Measurements from ENCODE around the gene AEBP1. TPM values are rescaled to one million over a fixed set of nuclear protein-coding genes. Genes with fewer than 3 reads are reported as not detected.

AEBP1 gene
- total RNA-seq, 2 experiments from 2014 or later = 13.0 to 15.7 TPM

DNA sequence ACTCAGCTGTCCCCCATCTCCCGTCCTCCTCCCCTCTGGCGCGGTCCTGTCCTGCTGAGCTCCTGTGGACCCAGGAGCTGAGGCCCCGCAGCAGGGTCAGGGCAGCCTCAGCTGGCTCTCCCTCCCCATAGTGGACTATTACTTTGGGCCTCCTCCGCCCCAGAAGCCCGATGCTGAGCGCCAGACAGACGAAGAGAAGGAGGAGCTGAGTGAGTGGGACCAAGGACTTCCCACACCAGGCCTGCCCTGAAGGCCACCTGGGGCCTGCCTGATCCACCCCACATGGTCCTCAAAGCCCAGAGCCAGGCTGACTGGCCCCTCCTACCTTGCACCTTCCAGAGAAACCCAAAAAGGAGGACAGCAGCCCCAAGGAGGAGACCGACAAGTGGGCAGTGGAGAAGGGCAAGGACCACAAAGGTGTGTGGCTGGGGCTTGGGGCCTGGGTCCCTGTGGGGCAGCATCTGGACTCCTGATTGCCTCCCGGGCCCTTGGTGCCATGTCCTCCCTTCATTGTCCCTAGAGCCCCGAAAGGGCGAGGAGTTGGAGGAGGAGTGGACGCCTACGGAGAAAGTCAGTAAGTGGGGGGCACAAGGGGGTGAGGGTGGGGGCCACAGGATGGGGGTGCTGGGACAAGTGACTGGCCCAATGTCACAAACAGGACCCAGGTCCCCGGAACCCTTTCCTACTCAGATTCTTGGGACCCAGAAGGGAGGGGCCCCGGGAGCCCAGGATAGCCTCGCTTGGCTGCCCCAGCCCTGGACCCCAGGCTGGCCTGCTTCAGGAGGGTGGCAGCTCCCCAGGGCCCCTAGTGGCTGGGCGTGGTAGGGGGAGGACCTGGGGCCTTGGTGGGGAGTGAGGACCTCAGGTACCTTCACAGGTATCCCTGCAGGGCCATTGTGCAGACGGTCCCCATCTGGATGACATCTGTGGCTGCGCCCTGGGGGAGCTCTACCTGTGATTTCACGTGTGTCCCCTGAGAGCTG, 4.9 kb downstream of the AEBP1 start:
- Mint-ChIP-seq H3K4me3 (no peak overlapping the region), H3K27me3 (ENCODE audit: low read depth) (peaks cover 7% of the 10 kb centered on the region), H3K9me3 (ENCODE audit: insufficient read depth) (no peaks in the 10 kb centered on the region), H3K36me3 (ENCODE audit: low read depth) (peaks cover 4% of the 10 kb centered on the region), H3K27ac (no peak overlapping the region), H3K4me1 (ENCODE audit: low read depth) (peaks cover 8% of the 10 kb centered on the region)
- ChIA-PET POLR2A (no interaction called here), CTCF (interaction anchor here (1.2 to 1.9 kb wide), 3 partner anchors 10 to 45 kb away, joined by 3 to 6 read pairs (median 5); no protein-coding TSS in a partner anchor)
- DNase-seq (no peak), ATAC-seq (no peak)

DNA sequence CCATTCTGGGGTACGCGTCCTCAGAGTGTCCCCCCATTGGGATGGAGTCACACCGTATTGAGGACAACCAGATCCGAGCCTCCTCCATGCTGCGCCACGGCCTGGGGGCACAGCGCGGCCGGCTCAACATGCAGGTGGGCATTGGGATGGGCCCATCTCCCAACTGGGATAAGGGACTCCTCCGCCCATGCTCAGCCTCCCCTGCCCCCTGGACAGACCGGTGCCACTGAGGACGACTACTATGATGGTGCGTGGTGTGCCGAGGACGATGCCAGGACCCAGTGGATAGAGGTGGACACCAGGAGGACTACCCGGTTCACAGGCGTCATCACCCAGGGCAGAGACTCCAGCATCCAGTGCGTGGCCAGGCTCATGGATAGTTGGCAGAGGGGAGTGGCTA, 5.8 kb downstream of the AEBP1 start:
- ATAC-seq (no peak), DNase-seq (no peak)
- Mint-ChIP-seq H3K4me1 (ENCODE audit: low read depth) (peaks cover 8% of the 10 kb centered on the region), H3K9me3 (ENCODE audit: insufficient read depth) (no peaks in the 10 kb centered on the region), H3K27me3 (ENCODE audit: low read depth) (peaks cover 7% of the 10 kb centered on the region), H3K4me3 (no peak overlapping the region), H3K36me3 (ENCODE audit: low read depth) (peaks cover 11% of the 10 kb centered on the region), H3K27ac (no peak overlapping the region)
- ChIA-PET POLR2A (no interaction called here), CTCF (interaction anchor here (1.2 to 1.9 kb wide), 3 partner anchors 11 to 44 kb away, joined by 3 to 6 read pairs (median 5); no protein-coding TSS in a partner anchor)

DNA sequence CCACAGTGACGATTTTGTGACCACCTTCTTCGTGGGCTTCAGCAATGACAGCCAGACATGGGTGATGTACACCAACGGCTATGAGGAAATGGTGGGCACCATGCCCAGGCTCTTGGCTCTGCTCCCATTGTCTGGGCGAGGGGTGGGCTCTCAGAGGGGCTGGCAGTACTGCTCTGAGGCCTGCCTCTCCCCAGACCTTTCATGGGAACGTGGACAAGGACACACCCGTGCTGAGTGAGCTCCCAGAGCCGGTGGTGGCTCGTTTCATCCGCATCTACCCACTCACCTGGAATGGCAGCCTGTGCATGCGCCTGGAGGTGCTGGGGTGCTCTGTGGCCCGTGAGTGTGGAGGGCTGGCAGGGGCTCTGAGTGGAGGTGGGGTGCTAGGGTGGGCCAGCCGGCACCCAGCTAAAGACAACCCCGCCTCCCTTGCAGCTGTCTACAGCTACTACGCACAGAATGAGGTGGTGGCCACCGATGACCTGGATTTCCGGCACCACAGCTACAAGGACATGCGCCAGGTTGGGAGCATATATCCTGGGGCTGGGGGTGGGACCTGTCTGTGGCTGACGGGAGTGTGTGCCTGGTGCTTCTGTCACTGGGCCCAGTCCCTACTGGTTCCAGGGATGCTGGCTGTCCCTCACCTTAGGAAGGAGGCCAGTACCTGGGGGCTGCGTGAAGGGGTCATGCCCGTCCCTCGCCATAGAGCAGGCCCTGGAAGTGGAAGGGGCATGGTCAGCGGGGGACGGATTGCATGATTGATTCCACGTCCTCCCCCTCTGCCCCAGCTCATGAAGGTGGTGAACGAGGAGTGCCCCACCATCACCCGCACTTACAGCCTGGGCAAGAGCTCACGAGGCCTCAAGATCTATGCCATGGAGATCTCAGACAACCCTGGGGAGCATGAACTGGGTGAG, 6.8 kb downstream of the AEBP1 start:
- Mint-ChIP-seq H3K27ac (no peak overlapping the region), H3K36me3 (ENCODE audit: low read depth) (peaks cover 14% of the 10 kb centered on the region), H3K4me3 (no peak overlapping the region), H3K27me3 (ENCODE audit: low read depth) (no peaks in the 10 kb centered on the region), H3K9me3 (ENCODE audit: insufficient read depth) (no peaks in the 10 kb centered on the region), H3K4me1 (ENCODE audit: low read depth) (peaks cover under 1% of the 10 kb centered on the region)
- DNase-seq = no peak
- ATAC-seq = no peak
- ChIA-PET CTCF (interaction anchor here (2.1 kb wide), 1 partner anchor 12 kb away, joined by 6 read pairs; the partner anchor contains the start of gene POLD2), POLR2A (interaction anchor here (1.2 kb wide), 1 partner anchor 43 kb away, joined by 4 read pairs; no protein-coding TSS in a partner anchor)

DNA sequence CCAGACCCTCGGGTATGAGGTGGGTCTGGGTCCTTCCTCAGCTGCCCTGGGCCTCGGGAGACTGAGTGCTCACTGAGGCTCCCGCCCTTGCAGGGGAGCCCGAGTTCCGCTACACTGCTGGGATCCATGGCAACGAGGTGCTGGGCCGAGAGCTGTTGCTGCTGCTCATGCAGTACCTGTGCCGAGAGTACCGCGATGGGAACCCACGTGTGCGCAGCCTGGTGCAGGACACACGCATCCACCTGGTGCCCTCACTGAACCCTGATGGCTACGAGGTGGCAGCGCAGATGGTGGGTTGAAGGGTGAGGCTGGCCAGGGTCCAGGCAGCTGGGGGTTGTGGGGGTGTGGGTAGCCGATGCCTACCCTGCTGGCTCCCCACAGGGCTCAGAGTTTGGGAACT, 7.6 kb downstream of the AEBP1 start:
- Mint-ChIP-seq H3K27me3 (ENCODE audit: low read depth) (no peaks in the 10 kb centered on the region), H3K36me3 (ENCODE audit: low read depth) (peaks cover 14% of the 10 kb centered on the region), H3K27ac (no peak overlapping the region), H3K4me1 (ENCODE audit: low read depth) (no peaks in the 10 kb centered on the region), H3K4me3 (no peak overlapping the region), H3K9me3 (ENCODE audit: insufficient read depth) (no peaks in the 10 kb centered on the region)
- no peak for ATAC-seq
- ChIA-PET CTCF (interaction anchor here (2.1 kb wide), 1 partner anchor 11 kb away, joined by 6 read pairs; the partner anchor contains the start of gene POLD2), POLR2A (interaction anchor here (1.2 kb wide), 1 partner anchor 44 kb away, joined by 4 read pairs; no protein-coding TSS in a partner anchor)
- no peak for DNase-seq

DNA sequence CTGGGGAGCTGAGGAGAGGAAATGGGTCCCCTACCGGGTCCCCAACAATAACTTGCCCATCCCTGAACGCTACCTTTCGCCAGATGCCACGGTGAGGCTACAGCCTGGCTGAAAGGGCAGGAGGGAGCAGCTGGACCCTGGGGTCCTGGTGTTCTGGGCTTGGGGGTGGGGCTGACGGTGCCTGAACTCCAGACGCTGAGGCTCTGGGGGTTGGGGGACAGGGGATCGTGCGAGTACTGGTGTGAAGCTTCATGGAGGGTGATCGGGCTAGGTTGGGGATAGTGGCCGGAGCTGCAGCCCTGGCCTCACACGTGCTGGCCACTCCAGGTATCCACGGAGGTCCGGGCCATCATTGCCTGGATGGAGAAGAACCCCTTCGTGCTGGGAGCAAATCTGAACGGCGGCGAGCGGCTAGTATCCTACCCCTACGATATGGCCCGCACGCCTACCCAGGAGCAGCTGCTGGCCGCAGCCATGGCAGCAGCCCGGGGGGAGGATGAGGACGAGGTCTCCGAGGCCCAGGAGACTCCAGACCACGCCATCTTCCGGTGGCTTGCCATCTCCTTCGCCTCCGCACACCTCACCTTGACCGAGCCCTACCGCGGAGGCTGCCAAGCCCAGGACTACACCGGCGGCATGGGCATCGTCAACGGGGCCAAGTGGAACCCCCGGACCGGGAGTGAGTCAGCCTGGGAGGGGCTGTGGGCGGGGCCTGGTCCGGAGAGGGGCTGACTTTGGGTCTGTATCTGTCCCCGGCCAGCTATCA, 8.3 kb downstream of the AEBP1 start:
- Mint-ChIP-seq H3K27me3 (ENCODE audit: low read depth) (no peaks in the 10 kb centered on the region), H3K27ac (no peak overlapping the region), H3K4me3 (no peak overlapping the region), H3K36me3 (ENCODE audit: low read depth) (peaks cover 17% of the 10 kb centered on the region), H3K4me1 (ENCODE audit: low read depth) (no peaks in the 10 kb centered on the region), H3K9me3 (ENCODE audit: insufficient read depth) (no peaks in the 10 kb centered on the region)
- ChIA-PET POLR2A (interaction anchor here (1.2 kb wide), 1 partner anchor 45 kb away, joined by 4 read pairs; no protein-coding TSS in a partner anchor), CTCF (interaction anchor here (2.1 kb wide), 1 partner anchor 10 kb away, joined by 6 read pairs; the partner anchor contains the start of gene POLD2)
- DNase-seq (no peak), ATAC-seq (no peak)

DNA sequence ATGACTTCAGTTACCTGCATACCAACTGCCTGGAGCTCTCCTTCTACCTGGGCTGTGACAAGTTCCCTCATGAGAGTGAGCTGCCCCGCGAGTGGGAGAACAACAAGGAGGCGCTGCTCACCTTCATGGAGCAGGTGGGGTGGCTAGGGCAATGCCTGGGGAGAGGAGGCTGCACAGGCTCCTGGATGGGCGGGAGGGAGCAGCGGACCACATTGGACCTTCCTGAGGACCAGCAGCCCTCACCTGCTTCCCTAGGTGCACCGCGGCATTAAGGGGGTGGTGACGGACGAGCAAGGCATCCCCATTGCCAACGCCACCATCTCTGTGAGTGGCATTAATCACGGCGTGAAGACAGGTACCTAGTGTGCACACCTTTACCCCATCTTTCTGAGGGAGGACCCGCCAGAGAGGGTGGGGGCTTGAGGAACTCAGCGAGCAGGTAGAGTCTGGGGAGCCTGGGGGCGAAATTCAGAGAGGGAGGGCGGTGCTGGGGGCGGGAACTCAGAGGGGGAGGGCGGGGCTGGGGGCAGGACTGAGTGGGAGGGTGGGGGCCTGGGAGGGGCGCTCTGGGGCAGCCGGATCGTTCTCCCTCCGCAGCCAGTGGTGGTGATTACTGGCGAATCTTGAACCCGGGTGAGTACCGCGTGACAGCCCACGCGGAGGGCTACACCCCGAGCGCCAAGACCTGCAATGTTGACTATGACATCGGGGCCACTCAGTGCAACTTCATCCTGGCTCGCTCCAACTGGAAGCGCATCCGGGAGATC, 9.0 kb downstream of the AEBP1 start:
- H3K27me3 Mint-ChIP-seq (ENCODE audit: low read depth) = no peaks in the 10 kb centered on the region
- H3K27ac Mint-ChIP-seq = no peak overlapping the region
- CTCF ChIA-PET = interaction anchor here (2.1 kb wide), 1 partner anchor 10 kb away, joined by 6 read pairs; the partner anchor contains the start of gene POLD2
- DNase-seq = no peak
- no peaks in the 10 kb centered on the region for H3K9me3 Mint-ChIP-seq (ENCODE audit: insufficient read depth)
- no peak overlapping the region for H3K4me3 Mint-ChIP-seq
- H3K36me3 Mint-ChIP-seq (ENCODE audit: low read depth) = peaks cover 22% of the 10 kb centered on the region
- H3K4me1 Mint-ChIP-seq (ENCODE audit: low read depth) = no peaks in the 10 kb centered on the region
- POLR2A ChIA-PET = no interaction called here
- no peak for ATAC-seq

DNA sequence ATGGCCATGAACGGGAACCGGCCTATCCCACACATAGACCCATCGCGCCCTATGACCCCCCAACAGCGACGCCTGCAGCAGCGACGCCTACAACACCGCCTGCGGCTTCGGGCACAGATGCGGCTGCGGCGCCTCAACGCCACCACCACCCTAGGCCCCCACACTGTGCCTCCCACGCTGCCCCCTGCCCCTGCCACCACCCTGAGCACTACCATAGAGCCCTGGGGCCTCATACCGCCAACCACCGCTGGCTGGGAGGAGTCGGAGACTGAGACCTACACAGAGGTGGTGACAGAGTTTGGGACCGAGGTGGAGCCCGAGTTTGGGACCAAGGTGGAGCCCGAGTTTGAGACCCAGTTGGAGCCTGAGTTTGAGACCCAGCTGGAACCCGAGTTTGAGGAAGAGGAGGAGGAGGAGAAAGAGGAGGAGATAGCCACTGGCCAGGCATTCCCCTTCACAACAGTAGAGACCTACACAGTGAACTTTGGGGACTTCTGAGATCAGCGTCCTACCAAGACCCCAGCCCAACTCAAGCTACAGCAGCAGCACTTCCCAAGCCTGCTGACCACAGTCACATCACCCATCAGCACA, 9.7 kb downstream of the AEBP1 start:
- peak overlapping the region; percentile 57 for H3K27ac Mint-ChIP-seq
- ATAC-seq (no peak), DNase-seq (no peak)
- no peaks in the 10 kb centered on the region for H3K4me1 Mint-ChIP-seq (ENCODE audit: low read depth)
- no peaks in the 10 kb centered on the region for H3K9me3 Mint-ChIP-seq (ENCODE audit: insufficient read depth)
- ChIA-PET CTCF (no interaction called here), POLR2A (no interaction called here)
- H3K27me3 Mint-ChIP-seq (ENCODE audit: low read depth) = no peaks in the 10 kb centered on the region
- peaks cover 26% of the 10 kb centered on the region for H3K36me3 Mint-ChIP-seq (ENCODE audit: low read depth)
- H3K4me3 Mint-ChIP-seq = no peak overlapping the region

DNA sequence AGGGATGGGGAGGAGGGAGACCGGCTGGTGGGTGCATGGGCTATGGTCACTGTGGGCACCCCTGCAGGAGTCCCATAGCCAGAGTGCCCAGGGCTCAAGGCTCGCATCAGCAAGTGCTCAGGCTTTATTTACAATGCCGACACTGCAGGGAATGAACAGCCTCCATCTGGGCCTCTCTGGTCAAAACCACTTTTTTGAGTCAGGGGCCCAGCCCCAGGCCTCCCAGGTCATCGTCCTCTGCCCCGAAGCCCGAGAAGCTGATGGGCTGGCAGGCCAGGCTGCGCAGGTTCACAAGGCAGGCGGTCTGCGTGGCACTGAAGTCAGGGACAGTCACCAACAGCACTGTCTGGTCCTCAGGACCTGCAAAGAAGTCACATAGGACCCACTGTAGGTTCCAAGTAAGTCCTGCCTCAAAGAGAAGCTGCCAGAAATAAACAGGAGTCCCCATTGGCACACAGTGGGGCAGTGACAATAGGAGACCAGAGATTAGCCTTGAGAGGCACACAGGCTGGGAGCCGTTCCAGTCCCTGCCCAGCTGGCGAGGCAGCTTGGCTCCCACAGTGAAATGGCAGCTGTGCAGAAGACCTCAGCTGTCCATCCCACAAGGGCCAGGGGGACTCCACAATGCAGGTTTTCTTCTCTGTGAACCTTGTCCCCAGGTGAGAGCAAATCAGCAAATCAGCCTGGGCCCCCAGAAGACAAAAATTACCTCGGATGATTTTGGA, 10.6 kb downstream of the AEBP1 start:
- no peak overlapping the region for H3K4me3 Mint-ChIP-seq

DNA sequence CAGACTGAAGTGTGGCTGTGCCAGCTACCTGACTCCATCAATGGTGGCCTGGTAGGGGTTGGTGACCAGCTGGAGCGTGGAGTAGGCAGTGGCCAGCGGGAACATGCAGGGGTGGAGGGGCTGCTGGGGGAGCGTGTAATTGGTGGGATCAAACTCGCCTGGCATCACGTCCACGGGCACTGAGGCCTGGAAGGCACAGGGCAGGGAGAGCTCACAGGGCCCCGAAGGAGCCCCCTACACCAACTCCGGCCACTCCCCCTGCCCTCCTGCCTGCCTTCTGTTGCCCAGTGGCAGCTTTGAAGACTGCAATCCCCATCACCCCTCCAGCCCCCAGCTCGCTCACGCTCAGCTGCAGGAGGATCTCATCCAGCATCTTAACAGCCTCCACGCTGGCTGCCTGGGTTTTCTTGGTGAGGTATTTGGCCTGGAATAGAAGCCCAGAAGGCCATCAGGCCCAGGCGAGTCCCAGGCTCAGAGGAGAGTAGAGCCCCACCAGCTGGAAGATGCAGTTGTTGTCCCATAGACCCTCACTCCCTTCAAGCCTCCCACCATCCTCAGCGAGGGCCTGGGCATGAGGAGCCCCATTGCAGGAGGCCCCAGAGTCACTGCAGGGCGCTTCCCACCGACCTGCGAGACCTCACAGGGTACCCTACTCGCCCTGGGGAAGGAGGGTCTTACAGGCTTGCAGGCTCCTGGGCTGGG, 12.1 kb downstream of the AEBP1 start:
- no peak overlapping the region for H3K4me3 Mint-ChIP-seq
- ChIA-PET CTCF (no interaction called here), POLR2A (no interaction called here)
- H3K27ac Mint-ChIP-seq = no peak overlapping the region
- ATAC-seq (no peak), DNase-seq (no peak)
- H3K9me3 Mint-ChIP-seq (ENCODE audit: insufficient read depth) = no peaks in the 10 kb centered on the region
- H3K4me1 Mint-ChIP-seq (ENCODE audit: low read depth) = peaks cover 19% of the 10 kb centered on the region
- no peaks in the 10 kb centered on the region for H3K27me3 Mint-ChIP-seq (ENCODE audit: low read depth)
- peaks cover 48% of the 10 kb centered on the region for H3K36me3 Mint-ChIP-seq (ENCODE audit: low read depth)

More for the DNA sequence above, 10.6 kb downstream of the AEBP1 start:
- no peak for ATAC-seq
- Mint-ChIP-seq H3K36me3 (ENCODE audit: low read depth) (peaks cover 35% of the 10 kb centered on the region), H3K9me3 (ENCODE audit: insufficient read depth) (no peaks in the 10 kb centered on the region), H3K4me1 (ENCODE audit: low read depth) (peaks cover 9% of the 10 kb centered on the region), H3K27me3 (ENCODE audit: low read depth) (no peaks in the 10 kb centered on the region), H3K27ac (no peak overlapping the region)
- POLR2A ChIA-PET = interaction anchor here (1.0 kb wide), 1 partner anchor 10 kb away, joined by 3 read pairs; no protein-coding TSS in a partner anchor
- no peak for DNase-seq
- CTCF ChIA-PET = no interaction called here

Data from activated CD8-positive, alpha-beta T cell treated with anti-CD3 and anti-CD28 coated beads, Interleukin-2, amount 10 ng/mL, durations not matched to agents 7 days and 5 days (primary cell).